Measurements from ENCODE around the gene CRK. TPM values are rescaled to one million over a fixed set of nuclear protein-coding genes. Genes with fewer than 3 reads are reported as not detected.
A peak's percentile ranks its signal among the peaks of the same experiment; 100 is the strongest.

The CRK gene
- total and polyA plus RNA-seq, 2 of the 4 experiments (the other 2 are of a cell fraction): 57.6 to 100 TPM

- H3K23ac ChIP-seq (ENCODE audit: low read depth, low read length): peak overlapping the region; percentile 48
- H3K4me3 ChIP-seq (ENCODE audit: insufficient read depth, low read depth, low read length): no peak overlapping the region
- dilution Hi-C loops (cut with HindIII; ENCODE audit: low sequenced_read_pairs, unreplicated experiment): no loop called here
- ChIA-PET POLR2A (ENCODE audit: unreplicated experiment) (interaction anchor here (0.6 kb wide), 1 partner anchor 14 kb away, joined by 4 read pairs; no protein-coding TSS in a partner anchor), CTCF (interaction anchor here (0.6 to 1.4 kb wide), 2 partner anchors 56 to 62 kb away, joined by 3 read pairs; no protein-coding TSS in a partner anchor)
- H3K9me3 ChIP-seq (ENCODE audit: control insufficient read depth, insufficient read depth, low read length): no peaks in the 10 kb centered on the region
- peak overlapping the region; percentile 56 for H3K4ac ChIP-seq (ENCODE audit: low read depth, low read length)
- H2AK9ac ChIP-seq (replicated peaks; ENCODE audit: low read depth, low read length, poor library complexity): peak overlapping the region; percentile 10
- H3K4me2 ChIP-seq (ENCODE audit: low read depth, low read length): peak overlapping the region; percentile 56
- peaks cover 15% of the 10 kb centered on the region for H3K4me1 ChIP-seq (ENCODE audit: control insufficient read depth, insufficient read depth, low read length)
- TF ChIP-seq CTCF (conservative IDR thresholded peaks at IDR 0.05; ENCODE audit: low read depth, low read length): no peak
- TF ChIP-seq RFX5 (IDR thresholded peaks at IDR 0.05; ENCODE audit: low read depth, low read length): no peak
- TF ChIP-seq BHLHE40 (IDR thresholded peaks at IDR 0.05; ENCODE audit: low read depth, low read length): no peak
- TF ChIP-seq MAZ (IDR thresholded peaks at IDR 0.05; ENCODE audit: borderline replicate concordance, low read depth, low read length): no peak
- no peak for TF ChIP-seq NFE2L2 (IDR thresholded peaks at IDR 0.05; ENCODE audit: low read depth, low read length)
- no peak for TF ChIP-seq MAFK (IDR thresholded peaks at IDR 0.05; ENCODE audit: low read depth, low read length)
- no peak for TF ChIP-seq RAD21 (IDR thresholded peaks at IDR 0.05; ENCODE audit: low read length)
- no peak for TF ChIP-seq MXI1 (IDR thresholded peaks at IDR 0.05; ENCODE audit: borderline replicate concordance, low read depth, low read length)
- no peak for TF ChIP-seq RCOR1 (IDR thresholded peaks at IDR 0.05; ENCODE audit: insufficient replicate concordance, low read length)
- DNase-seq (no peak), ATAC-seq (ENCODE audit: low read depth) (no peak)
- H3K36me3 ChIP-seq (ENCODE audit: control insufficient read depth, insufficient read depth, low read length): peaks cover 21% of the 10 kb centered on the region
- peak overlapping the region; percentile 76 for H2AK5ac ChIP-seq (ENCODE audit: low read depth, low read length)
- no TSS peak for BruUV-seq (replicated peaks)
- 0 out of 2 replicates have a peak overlapping the region, but pooled peaks have one; percentile 29 for H3K18ac ChIP-seq (ENCODE audit: low read depth, low read length)
- 0 out of 2 replicates have a peak overlapping the region, but pooled peaks have one; percentile 5 for H2BK120ac ChIP-seq (ENCODE audit: low read depth, low read length)
- H4K8ac ChIP-seq (ENCODE audit: low read depth in 2 of 2, low read length in 2 of 2): no peak overlapping the region
- H3K27me3 ChIP-seq (ENCODE audit: control insufficient read depth, insufficient read depth, low read length): no peaks in the 10 kb centered on the region
- H4K20me1 ChIP-seq (ENCODE audit: insufficient read depth, low read length): peaks cover 58% of the 10 kb centered on the region
- 0 out of 3 replicates have a peak overlapping the region, but pooled peaks have one; percentile 16 for H2BK15ac ChIP-seq (ENCODE audit: low read depth, low read length)
- peaks cover 24% of the 10 kb centered on the region for H3K9me1 ChIP-seq (ENCODE audit: insufficient read depth, low read length)
- peak overlapping the region; percentile 58 for H3K14ac ChIP-seq (replicated peaks; ENCODE audit: low read depth, low read length)
- peak overlapping the region; percentile 26; the same call in 1 of the 2 replicates for H3K27ac ChIP-seq (ENCODE audit: insufficient read depth, low read length)
- in situ Hi-C loops (cut with MboI; ENCODE audit: low sequenced_read_pairs): no loop called here
- H3K9ac ChIP-seq (ENCODE audit: low read depth, low read length): peak overlapping the region; percentile 20; the same call in 1 of the 2 replicates
- intact Hi-C loops (cut with micrococcal nuclease): no loop called here
- WGBS, 2 experiments (ENCODE audit: extremely low coverage in 2 of 2, insufficient read length in 1 of 2): 94% methylated on average over 3 of the region's 10 CpGs; no CpG with 5 or more reads in 1 of the 2 experiments
- no peak overlapping the region for H3K56ac ChIP-seq (ENCODE audit: extremely low read depth, insufficient read depth, low read length)
- H4K91ac ChIP-seq (ENCODE audit: insufficient read depth, low read depth, low read length): peak overlapping the region; percentile 29; the same call in 1 of the 2 replicates
- H2BK5ac ChIP-seq (ENCODE audit: low read depth, low read length, poor library complexity, severe bottlenecking): peak overlapping the region; percentile 58
- no peak overlapping the region for H2BK20ac ChIP-seq (ENCODE audit: low read depth, low read length)
- H4K5ac ChIP-seq (ENCODE audit: low read depth, low read length): no peak overlapping the region
- H2AFZ ChIP-seq (replicated peaks; ENCODE audit: low read length, poor library complexity): peak overlapping the region; percentile 17
- peaks cover 17 to 59% of the 10 kb centered on the region in 2 experiments for H3K79me1 ChIP-seq (ENCODE audit: low read depth in 1 of 2, low read length in 2 of 2)
These were observed 32.4 kb downstream of the CRK start for GRCh38 chr17:1423456-1424135.
